H9 (cell line): ENCODE results near the gene LGALS4. TPM values are rescaled to one million over a fixed set of nuclear protein-coding genes. Genes with fewer than 3 reads are reported as not detected.

Experiments
- DNase-seq: peaks from one replicate; pipeline ENCODE4 v3.0.0-alpha.2; 2017
- H2AFZ ChIP-seq: one replicate; pipeline ENCODE4 v1.6.1; 2013; ENCODE audit warnings: mild to moderate bottlenecking, low read length, control low read depth, moderate library complexity
- H2AK5ac ChIP-seq: 2 replicates; pipeline ENCODE4 v1.6.1; 2013; ENCODE audit warnings: low read length, control low read depth, mixed read lengths; ENCODE audit not compliant: insufficient read length
- H2BK120ac ChIP-seq: one replicate; pipeline ENCODE4 v1.6.1; 2013; ENCODE audit warnings: low read depth, mild to moderate bottlenecking, low read length, control low read depth, inconsistent platforms; ENCODE audit not compliant: poor library complexity, severe bottlenecking
- H2BK12ac ChIP-seq: 2 replicates; pipeline ENCODE4 v1.6.1; 2013; ENCODE audit warnings: low read length, control low read depth, mixed read lengths, low read depth; ENCODE audit not compliant: insufficient read length
- H2BK15ac ChIP-seq: 2 replicates; pipeline ENCODE4 v1.6.1; 2013; ENCODE audit warnings: low read depth, low read length, control low read depth
- H2BK20ac ChIP-seq: one replicate; pipeline ENCODE4 v1.6.1; 2013; ENCODE audit warnings: low read depth, mild to moderate bottlenecking, low read length, control low read depth, inconsistent platforms; ENCODE audit not compliant: poor library complexity, severe bottlenecking
- H2BK5ac ChIP-seq: 2 replicates; pipeline ENCODE4 v1.6.1; 2013; ENCODE audit warnings: low read length, control low read depth, mixed read lengths; ENCODE audit not compliant: insufficient read length
- H3K14ac ChIP-seq: 2 replicates; pipeline ENCODE4 v1.6.1; 2013; ENCODE audit warnings: low read length, control low read depth; ENCODE audit not compliant: insufficient read depth
- H3K18ac ChIP-seq: 2 replicates; pipeline ENCODE4 v1.6.1; 2013; ENCODE audit warnings: low read depth, mild to moderate bottlenecking, mixed read lengths, low read length, control low read depth; ENCODE audit not compliant: insufficient read length
- H3K23ac ChIP-seq: 2 replicates; pipeline ENCODE4 v1.6.1; 2013; ENCODE audit warnings: low read length, control low read depth, mixed read lengths, low read depth; ENCODE audit not compliant: insufficient read length
- H3K23me2 ChIP-seq: 2 replicates; pipeline ENCODE4 v1.6.1; 2013; ENCODE audit warnings: low read depth, mild to moderate bottlenecking, mixed read lengths, low read length, control low read depth; ENCODE audit not compliant: insufficient read length, poor library complexity, severe bottlenecking
- H3K27ac ChIP-seq: 2 replicates; pipeline ENCODE4 v1.5.1; 2013; ENCODE audit warnings: low read length, control low read depth, mixed read lengths, low read depth; ENCODE audit not compliant: insufficient read length
- H3K27me3 ChIP-seq: 2 replicates; pipeline ENCODE4 v1.6.1; 2013; ENCODE audit warnings: low read length, control low read depth, inconsistent platforms; ENCODE audit not compliant: insufficient read depth
- H3K4ac ChIP-seq: 2 replicates; pipeline ENCODE4 v1.6.1; 2013; ENCODE audit warnings: low read depth, mild to moderate bottlenecking, control low read depth, inconsistent platforms, low read length, moderate library complexity
- H3K4me1 ChIP-seq: 2 replicates; pipeline ENCODE4 v1.6.1; 2013; ENCODE audit warnings: low read length, control low read depth, inconsistent platforms; ENCODE audit not compliant: insufficient read depth
- H3K4me2 ChIP-seq: 2 replicates; pipeline ENCODE4 v1.6.1; 2013; ENCODE audit warnings: low read length, control low read depth, mixed read lengths; ENCODE audit not compliant: insufficient read length, insufficient read depth
- H3K56ac ChIP-seq: 2 replicates; pipeline ENCODE4 v1.6.1; 2013; ENCODE audit warnings: low read depth, mild to moderate bottlenecking, mixed read lengths, low read length, control low read depth; ENCODE audit not compliant: insufficient read length
- H3K79me1 ChIP-seq: 2 replicates; pipeline ENCODE4 v1.6.1; 2013; ENCODE audit warnings: low read depth, mild to moderate bottlenecking, moderate library complexity, low read length, control low read depth, inconsistent platforms; ENCODE audit not compliant: insufficient read depth, poor library complexity, severe bottlenecking
- H3K79me2 ChIP-seq: 2 replicates; pipeline ENCODE4 v1.6.1; 2013; ENCODE audit warnings: low read length, control low read depth, inconsistent platforms; ENCODE audit not compliant: insufficient read depth
- H3K9ac ChIP-seq: 2 replicates; pipeline ENCODE4 v1.6.1; 2013; ENCODE audit warnings: low read length, control low read depth, mixed read lengths; ENCODE audit not compliant: insufficient read length; ENCODE audit errors: extremely low read depth
- H3K9me3 ChIP-seq: one replicate; pipeline ENCODE4 v1.6.1; 2013; ENCODE audit warnings: low read depth, low read length, inconsistent platforms; ENCODE audit not compliant: control insufficient read depth
- H3T11ph ChIP-seq: one replicate; pipeline ENCODE4 v1.6.1; 2013; ENCODE audit warnings: mild to moderate bottlenecking, low read length, control low read depth, inconsistent platforms
- H4K20me1 ChIP-seq: one replicate; pipeline ENCODE4 v1.6.1; 2013; ENCODE audit not compliant: control insufficient read depth, insufficient read length, insufficient read depth
- H4K5ac ChIP-seq: 2 replicates; pipeline ENCODE4 v1.6.1; 2013; ENCODE audit warnings: low read depth, mild to moderate bottlenecking, mixed read lengths, low read length, control low read depth; ENCODE audit not compliant: insufficient read length
- H4K8ac ChIP-seq: replicated peaks from 2 replicates; pipeline ENCODE4 v1.6.1; 2013; ENCODE audit warnings: low read length, control low read depth, mixed read lengths, low read depth; ENCODE audit not compliant: insufficient read length
- H4K91ac ChIP-seq: 2 replicates; pipeline ENCODE4 v1.6.1; 2013; ENCODE audit warnings: low read depth, mild to moderate bottlenecking, moderate library complexity, mixed read lengths, low read length, control low read depth; ENCODE audit not compliant: insufficient read length
- H3K27ac Mint-ChIP-seq, 3 experiments: 2 replicates in 2 of 3; 3 replicates in 1 of 3; pipeline ENCODE4 v1.8.0; 2020 to 2021; ENCODE audit warnings: mixed read lengths in 3 of 3, mild to moderate bottlenecking in 1 of 3, moderate library complexity in 1 of 3
- H3K27me3 Mint-ChIP-seq: 2 replicates; pipeline ENCODE4 v1.8.0; 2021; ENCODE audit warnings: low read depth, mild to moderate bottlenecking, moderate library complexity, mixed read lengths
- H3K36me3 Mint-ChIP-seq, 3 experiments: 2 replicates in 2 of 3; 3 replicates in 1 of 3; pipeline ENCODE4 v1.8.0; 2020 to 2021; ENCODE audit warnings: low read depth in 3 of 3, mixed read lengths in 3 of 3; ENCODE audit not compliant: insufficient read depth in 1 of 3
- H3K4me1 Mint-ChIP-seq, 2 experiments: 2 replicates each; pipeline ENCODE4 v1.8.0; 2020; ENCODE audit warnings: mixed read lengths in 2 of 2
- H3K4me3 Mint-ChIP-seq, 2 experiments: 2 replicates in 1 of 2; 3 replicates in 1 of 2; pipeline ENCODE4 v1.8.0; 2020 to 2021; ENCODE audit warnings: mild to moderate bottlenecking in 2 of 2, mixed read lengths in 2 of 2, moderate library complexity in 1 of 2
- H3K9me3 Mint-ChIP-seq, 2 experiments: 2 replicates in 1 of 2; 3 replicates in 1 of 2; pipeline ENCODE4 v1.8.0; 2020; ENCODE audit warnings: mild to moderate bottlenecking in 2 of 2, mixed read lengths in 2 of 2, moderate library complexity in 1 of 2
- CTCF ChIP-seq: fragments of 200-600 bp; sonication (generic); conservative IDR thresholded peaks from 3 replicates; pipeline ENCODE4 v1.8.0; 2021; ENCODE audit warnings: antibody characterized with exemption, mild to moderate bottlenecking
- WGBS: extraction: QIAGEN DNeasy Blood & Tissue Kit; methylation state at CpG from one replicate; pipeline ENCODE4 v1.1.7; 2013; ENCODE audit warnings: missing lambda C conversion rate, low lambda C conversion rate, mixed read lengths; ENCODE audit not compliant: insufficient read length; ENCODE audit errors: extremely low coverage; 5-methylcytosine and 5-hydroxymethylcytosine counted together
- total RNA-seq: library from RNA; stranded (reverse); gene quantifications from 2 replicates; pipeline ENCODE4 v1.2.1, GENCODE V29; 2021

Gene LGALS4
- total RNA-seq, 1 experiment from 2014 or later: 0.68 TPM

- no peak overlapping the region for H4K5ac ChIP-seq
- H3K9me3 ChIP-seq: no peaks in the 10 kb centered on the region
- H3K36me3 Mint-ChIP-seq: peaks cover 44 to 48% (median 48%) of the 10 kb centered on the region in 3 experiments
- H4K91ac ChIP-seq: no peak overlapping the region
- no peak overlapping the region for H2BK12ac ChIP-seq
- peaks cover 4% of the 10 kb centered on the region for H4K20me1 ChIP-seq
- no peak overlapping the region for H2AFZ ChIP-seq
- no peaks in the 10 kb centered on the region for H3K4me1 ChIP-seq
- no peak overlapping the region for H4K8ac ChIP-seq
- no peak overlapping the region for H3K56ac ChIP-seq
- H3T11ph ChIP-seq: no peak overlapping the region
- H3K79me2 ChIP-seq: peaks cover 18% of the 10 kb centered on the region
- no peak overlapping the region for H2BK20ac ChIP-seq
- H3K4me3 Mint-ChIP-seq: peak overlapping the region; percentile 92 to 95
- H3K27ac ChIP-seq: peak overlapping the region; percentile 36
- peak; percentile 89 for DNase-seq
- no peak overlapping the region for H2BK120ac ChIP-seq
- TF ChIP-seq CTCF: no peak
- WGBS: no CpG with 5 or more reads among the region's 76 CpGs
- peak overlapping the region; percentile 96 for H3K9ac ChIP-seq
- peaks cover 34 to 40% of the 10 kb centered on the region in 2 experiments for H3K4me1 Mint-ChIP-seq
- H3K23me2 ChIP-seq: peaks cover 26% of the 10 kb centered on the region
- peaks cover 3 to 5% of the 10 kb centered on the region in 2 experiments; a peak in 2 of 5 replicates for H3K9me3 Mint-ChIP-seq
- no peak overlapping the region for H2AK5ac ChIP-seq
- peak overlapping the region; percentile 99 to 100 (median 100) for H3K27ac Mint-ChIP-seq
- H3K27me3 ChIP-seq: no peaks in the 10 kb centered on the region
- no peak overlapping the region for H2BK15ac ChIP-seq
- H3K79me1 ChIP-seq: peaks cover 8% of the 10 kb centered on the region
- no peak overlapping the region for H3K23ac ChIP-seq
- peak overlapping the region; percentile 88 for H3K14ac ChIP-seq
- H3K4ac ChIP-seq: peak overlapping the region; percentile 29; the same call in 1 of the 2 replicates
- no peak overlapping the region for H2BK5ac ChIP-seq
- peak overlapping the region; percentile 81 for H3K18ac ChIP-seq
- peak overlapping the region; percentile 87 for H3K4me2 ChIP-seq
- peaks cover 3% of the 10 kb centered on the region; the same call in 1 of the 2 replicates for H3K27me3 Mint-ChIP-seq
Measured at GRCh38 chr19:38849147-38849859, 36.6 kb upstream of the LGALS4 start.
